Stimulated activated CD8-positive, alpha-beta memory T cell treated with anti-CD3 and anti-CD28 coated beads, Interleukin-4, amount 100 ng/mL, for 24 hours (primary cell): ENCODE results near the gene ADCY5.

Experiments used
- DNase-seq: peaks from one replicate; pipeline ENCODE4 v3.0.0-alpha.2; 2020; ENCODE audit warnings: low read depth

Gene ADCY5

DNA sequence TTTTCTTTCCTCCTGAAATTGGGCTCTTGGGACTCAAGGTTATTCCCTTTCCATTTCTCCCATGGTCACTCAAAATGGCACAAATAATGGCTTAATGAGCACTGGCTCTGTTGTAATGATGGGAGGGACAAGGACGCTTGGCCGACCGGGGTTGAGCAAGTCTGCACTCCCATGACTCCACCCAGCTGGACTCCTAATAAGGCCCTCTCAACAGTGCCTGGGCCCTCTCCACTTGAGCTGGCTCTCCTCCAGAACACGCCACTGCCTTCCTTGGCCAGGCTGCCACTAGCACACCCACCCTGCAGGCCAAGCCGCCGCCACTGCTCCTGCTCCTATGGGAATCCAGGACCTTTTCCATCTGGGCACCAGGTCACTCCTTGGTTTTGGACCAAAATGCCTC lies 42.3 kb downstream of the ADCY5 start:
- no peak for DNase-seq

DNA sequence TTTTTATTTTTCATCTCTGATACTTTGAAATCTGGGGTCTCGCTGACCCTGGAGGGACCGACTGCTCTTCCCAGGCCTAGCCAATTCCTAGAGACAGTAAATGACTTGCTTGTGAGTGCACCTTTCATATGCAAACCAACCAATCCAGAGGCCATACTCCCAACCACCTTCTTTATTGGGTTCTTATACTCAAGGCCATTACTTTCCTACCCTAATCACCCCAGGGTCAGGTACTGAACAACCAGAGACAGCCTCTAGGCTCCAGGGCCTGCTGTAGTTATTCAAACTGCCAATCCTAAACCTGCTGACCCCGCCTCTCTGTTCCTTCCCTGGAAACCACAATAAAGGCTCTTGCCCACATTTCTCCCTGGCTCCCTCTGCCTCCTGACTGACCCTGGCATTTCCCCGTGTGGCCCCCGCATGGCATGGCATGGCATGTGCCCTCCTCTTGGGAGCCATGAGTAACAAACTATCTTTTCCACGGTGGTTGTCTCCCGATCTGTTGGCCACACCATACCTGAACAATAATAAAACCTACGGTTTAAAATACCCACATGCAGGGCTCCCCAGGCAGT lies 42.9 kb downstream of the ADCY5 start:
- no peak for DNase-seq

DNA sequence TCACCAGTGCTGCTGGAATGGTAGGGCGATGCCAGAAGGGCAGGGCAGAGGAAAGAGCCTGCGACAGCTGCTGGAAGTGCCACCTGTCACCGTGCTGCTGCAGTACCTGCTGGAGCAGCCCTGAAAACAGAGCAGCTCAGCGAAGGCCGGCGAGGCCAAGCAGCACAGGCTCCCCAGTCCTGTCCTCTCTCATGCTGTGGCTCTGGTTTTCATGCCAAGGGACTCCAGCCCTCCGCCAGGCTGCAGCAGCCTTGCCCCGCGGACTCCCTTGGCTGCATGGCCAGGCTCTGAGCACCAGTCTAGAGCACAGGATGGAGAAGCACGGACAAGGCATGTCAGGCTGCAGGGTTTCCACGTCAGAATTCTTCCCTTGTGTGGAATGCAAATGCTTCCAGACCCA lies 43.9 kb downstream of the ADCY5 start:
- DNase-seq = no peak

DNA sequence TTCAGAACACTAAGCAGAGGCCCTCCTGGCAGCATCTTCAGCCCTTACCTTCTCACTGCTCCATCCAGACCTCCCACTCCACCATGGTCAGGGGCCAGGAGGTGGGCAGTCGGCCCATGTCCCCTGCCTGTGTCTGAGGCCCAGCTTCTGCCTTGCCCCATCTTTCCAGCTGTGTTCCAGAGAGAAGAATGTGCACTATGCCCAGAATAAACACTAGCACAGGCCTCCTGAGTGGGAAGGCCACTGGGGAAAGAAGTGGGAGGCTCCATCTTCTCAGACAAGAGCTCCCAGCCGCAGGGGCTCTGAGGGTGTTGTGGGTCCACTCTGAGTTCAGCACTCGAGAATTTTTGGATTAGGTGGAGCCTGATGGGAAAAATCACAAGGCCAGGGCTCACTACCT lies 44.5 kb downstream of the ADCY5 start:
- no peak for DNase-seq

- DNase-seq = no peak
Observed at GRCh38 chr3:123401836-123402530, 46.9 kb downstream of the ADCY5 start.

DNA sequence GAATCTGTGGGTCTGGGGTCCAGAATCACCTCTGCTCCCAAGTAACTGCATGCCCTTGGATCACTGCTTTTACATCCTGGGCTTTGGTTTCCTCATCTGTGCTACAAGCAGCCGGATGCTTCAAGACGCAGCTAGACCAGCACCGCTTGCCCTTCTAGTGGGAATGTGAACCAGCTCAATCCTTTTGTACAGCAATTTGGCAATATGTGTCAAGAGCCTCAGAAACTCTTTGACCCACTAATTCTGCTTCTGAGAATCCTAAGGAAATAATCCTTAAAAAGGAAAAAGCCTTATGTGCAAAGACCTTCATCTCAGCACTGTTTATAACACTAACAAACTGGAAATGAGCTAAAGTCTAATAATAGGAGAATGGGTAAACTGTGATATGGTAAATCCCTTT lies 48.7 kb downstream of the ADCY5 start:
- no peak for DNase-seq

- no peak for DNase-seq
Observed at GRCh38 chr3:123399653-123400052, 49.2 kb downstream of the ADCY5 start.

DNA sequence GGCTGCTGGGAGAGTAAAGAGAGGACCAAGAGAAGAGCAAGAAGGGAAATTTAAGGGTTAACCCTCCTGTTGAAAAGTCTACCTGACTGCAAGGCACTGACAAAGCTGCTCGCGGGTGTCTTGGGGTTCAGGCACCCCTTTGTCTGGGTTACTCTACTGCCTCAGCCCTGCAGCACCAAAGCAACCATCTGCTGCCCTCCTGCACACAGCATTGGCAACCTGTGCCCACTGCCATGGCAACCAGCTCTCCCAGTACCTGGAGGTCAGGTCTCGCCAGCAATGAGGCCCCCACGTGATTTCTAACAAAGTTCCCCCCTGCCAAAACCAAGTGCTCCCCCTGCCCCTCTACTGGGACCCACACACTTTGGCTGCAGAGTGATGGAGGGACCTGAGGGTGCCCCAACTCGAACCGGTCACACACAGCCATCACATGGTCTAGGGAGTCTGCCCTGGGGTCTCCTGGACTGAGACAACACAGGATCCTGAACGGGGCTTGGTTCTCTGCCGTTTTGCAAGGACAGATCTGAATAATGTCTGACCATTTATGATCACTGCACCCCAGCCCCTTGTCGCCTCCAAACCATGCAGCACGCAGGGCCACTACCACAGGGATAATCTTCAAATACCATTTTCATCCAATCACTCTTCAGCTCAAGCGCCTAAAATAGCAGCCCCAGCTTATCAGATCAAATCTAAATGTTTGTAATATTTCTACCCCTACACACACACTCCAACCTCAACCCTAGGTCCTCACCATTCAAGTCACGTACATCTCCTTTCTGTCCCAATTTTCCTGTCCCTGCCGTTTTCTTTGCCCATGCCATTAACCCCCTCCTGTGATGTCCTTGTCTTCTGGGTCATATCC lies 50.7 kb downstream of the ADCY5 start:
- DNase-seq = no peak

GRCh38 chr3:123397050-123397590 lies 51.8 kb downstream of the ADCY5 start:
- no peak for DNase-seq

DNA sequence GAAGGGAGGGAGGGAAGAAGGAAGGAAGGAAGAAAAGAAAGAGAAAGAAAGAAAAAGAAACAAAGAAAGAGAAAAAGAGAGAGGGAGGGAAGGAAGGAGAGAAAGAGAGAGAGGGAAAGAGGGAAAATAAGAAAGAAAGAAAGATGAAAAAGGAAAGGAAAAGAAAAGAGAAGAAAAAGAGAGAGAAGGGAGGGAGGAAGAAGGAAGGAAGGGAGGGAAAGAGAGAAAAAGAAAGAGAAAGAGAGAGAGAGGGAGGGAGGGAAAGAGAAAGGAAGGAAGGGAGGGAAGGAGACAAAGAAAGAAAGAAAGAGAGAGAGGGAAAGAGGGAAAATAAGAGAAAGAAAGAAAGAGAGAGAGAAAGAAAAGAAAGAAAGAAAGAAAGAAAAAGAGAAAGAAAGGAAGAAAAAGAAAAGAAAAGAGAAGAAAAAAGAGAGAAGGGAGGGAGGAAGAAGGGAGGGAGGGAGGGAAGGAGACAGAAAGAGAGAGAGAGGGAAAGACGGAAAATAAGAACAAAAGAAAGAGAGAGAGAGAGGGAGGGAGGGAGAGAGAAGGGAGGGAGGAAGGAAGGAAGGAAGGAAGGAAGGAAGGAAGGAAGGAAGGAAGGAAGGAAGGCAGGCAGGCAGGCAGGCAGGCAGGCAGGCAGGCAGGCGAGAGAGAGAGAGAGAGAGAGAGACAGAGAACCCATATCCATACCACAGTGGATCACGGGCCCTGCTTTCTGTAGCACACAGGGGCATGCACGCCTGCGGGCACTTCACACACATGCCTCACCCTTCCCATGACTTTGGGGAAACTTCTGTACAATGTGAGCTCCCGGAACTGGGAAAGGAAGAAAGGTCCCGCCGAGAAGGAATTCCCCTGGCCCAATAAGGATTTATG lies 52.5 kb downstream of the ADCY5 start:
- no peak for DNase-seq

- DNase-seq = no peak
Observed at GRCh38 chr3:123395235-123395634, 53.7 kb downstream of the ADCY5 start.

GRCh38 chr3:123394391-123395020 lies 54.4 kb downstream of the ADCY5 start:
- no peak for DNase-seq

GRCh38 chr3:123392871-123393620 lies 55.8 kb downstream of the ADCY5 start:
- DNase-seq = no peak

GRCh38 chr3:123392368-123392767 lies 56.5 kb downstream of the ADCY5 start:
- DNase-seq = no peak

DNA sequence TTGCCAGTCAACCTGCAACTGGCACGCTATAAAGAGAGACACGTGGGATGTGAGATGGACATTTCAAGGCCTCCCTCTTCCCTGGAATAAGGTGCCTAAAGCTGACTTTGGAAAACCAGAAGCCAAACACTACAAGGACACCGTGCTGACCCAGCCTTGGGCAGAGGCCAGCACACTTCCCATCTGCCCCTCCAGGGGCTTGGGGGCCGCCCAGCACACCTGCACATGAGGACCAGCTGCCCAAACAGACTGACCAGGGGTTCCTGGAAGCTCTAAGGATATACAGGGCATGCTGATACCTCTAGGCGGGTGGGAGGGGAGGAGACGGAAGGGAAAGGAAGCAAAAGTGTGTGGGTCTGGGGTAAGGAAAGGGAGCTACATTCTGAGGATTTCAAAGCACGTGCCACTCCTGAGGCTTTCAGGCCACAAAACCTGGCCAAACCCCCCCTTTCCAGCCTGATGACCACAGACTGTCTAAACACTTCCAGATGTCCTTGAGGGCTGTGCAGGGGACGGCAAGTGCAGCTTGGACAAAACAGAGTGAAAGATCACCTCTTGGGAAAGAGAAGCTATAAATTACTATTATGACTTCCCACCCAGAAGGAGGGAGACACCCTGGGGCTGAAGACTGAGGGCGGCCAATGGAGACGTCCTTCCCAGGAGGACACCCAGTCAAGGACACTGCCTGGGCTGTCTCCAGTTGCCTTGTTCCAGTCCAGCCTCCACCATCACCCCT lies 57.9 kb downstream of the ADCY5 start:
- DNase-seq = no peak

DNA sequence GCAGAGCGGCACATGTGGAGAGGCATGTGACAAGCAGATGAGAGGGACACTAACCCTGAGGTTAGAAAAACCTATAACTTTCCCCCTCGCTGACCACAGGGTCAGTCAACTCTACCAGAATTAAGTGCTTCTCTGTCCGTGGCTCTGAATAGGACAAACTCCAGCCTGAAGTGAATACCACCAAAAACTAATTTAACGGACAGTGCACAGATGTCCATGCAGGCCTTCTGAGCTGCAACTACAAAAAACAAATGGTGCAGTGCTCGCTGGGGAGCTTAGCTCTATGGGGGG lies 59.3 kb downstream of the ADCY5 start:
- DNase-seq = no peak

DNA sequence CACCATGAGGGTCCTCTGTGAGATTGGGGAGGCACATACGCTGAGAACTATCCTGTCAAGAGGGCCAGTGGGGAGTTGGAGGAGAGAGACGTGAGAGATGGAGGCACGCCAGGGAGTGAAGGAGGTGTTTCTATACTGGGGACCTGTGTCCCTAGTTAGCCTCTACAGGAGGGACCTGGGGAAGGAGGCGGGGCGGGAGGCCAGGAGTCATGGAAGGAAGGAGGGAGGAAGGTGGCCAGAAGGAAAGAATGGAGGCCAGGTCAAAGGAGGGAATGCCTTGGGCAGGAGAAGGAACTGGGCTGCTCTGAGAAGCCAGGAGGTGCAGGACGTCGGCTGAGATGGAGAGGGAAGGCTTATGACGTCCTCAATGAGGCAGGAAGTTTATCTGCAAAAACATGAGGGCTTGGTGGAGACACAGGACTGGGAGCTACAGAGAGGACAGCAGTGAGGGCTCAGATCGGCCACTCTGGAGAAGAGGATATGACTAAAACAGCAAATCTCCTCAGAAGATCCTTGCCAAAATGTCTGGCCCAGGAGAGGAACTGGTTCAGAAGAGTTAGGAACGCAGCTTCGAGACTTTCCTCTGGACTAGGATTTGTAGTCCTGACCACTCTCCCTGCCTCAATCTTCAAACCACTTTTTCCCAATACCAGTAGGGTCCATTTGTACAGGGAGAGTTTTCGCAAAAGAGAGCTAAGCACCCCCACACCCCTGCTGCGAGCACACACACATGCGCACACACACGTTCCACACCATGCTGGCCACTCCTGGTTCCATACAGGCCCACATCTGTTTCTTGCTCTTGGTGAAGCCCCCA lies 59.9 kb downstream of the ADCY5 start:
- DNase-seq = no peak

DNA sequence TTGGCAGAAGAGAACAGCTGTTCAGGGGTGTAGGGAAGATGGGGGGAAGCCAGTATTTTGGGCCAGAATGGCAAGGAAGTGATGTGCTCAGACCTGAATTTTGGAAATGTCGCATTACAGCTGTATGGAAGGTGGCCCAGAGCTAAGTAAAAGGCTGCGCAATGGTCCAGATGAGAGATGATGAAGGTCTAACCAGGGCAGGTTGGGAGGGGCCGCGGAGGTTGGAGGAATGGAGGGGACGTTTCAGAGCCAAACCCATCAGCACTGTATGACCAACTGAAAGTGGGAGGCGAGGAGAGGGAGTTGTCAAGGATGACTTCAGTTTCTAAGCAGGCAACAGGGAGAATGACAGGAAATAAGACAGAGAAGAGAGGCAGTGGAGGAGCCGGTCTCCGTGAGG lies 60.8 kb downstream of the ADCY5 start:
- no peak for DNase-seq

DNA sequence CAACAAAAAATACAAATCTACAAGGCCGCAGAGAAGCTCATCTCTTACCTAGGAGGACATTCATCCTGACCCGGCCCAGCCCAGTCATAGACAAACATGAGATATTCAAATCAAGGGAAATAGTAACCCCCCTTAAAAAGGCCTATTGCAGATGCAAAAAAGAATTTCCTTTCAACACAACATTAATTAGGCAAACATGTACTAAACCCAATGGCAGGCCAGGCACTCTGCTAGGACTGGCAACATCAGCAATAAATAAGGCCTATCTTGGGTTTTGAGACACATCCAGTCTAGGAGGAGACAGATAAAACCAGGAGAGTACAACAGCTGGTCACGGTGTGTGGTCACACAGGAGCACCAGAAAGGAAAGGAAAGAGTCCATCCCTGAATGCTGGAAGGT lies 61.4 kb downstream of the ADCY5 start:
- no peak for DNase-seq
